H9 (cell line): ENCODE data around the gene TEX52. TPM values are rescaled to one million over a fixed set of nuclear protein-coding genes. Genes with fewer than 3 reads are reported as not detected.

Experiments
- DNase-seq: peaks from one replicate; pipeline ENCODE4 v3.0.0-alpha.2; 2017
- H2AFZ ChIP-seq: one replicate; pipeline ENCODE4 v1.6.1; 2013; ENCODE audit warnings: mild to moderate bottlenecking, low read length, control low read depth, moderate library complexity
- H2AK5ac ChIP-seq: 2 replicates; pipeline ENCODE4 v1.6.1; 2013; ENCODE audit warnings: low read length, control low read depth, mixed read lengths; ENCODE audit not compliant: insufficient read length
- H2BK120ac ChIP-seq: one replicate; pipeline ENCODE4 v1.6.1; 2013; ENCODE audit warnings: low read depth, mild to moderate bottlenecking, low read length, control low read depth, inconsistent platforms; ENCODE audit not compliant: poor library complexity, severe bottlenecking
- H2BK12ac ChIP-seq: 2 replicates; pipeline ENCODE4 v1.6.1; 2013; ENCODE audit warnings: low read length, control low read depth, mixed read lengths, low read depth; ENCODE audit not compliant: insufficient read length
- H2BK15ac ChIP-seq: 2 replicates; pipeline ENCODE4 v1.6.1; 2013; ENCODE audit warnings: low read depth, low read length, control low read depth
- H2BK20ac ChIP-seq: one replicate; pipeline ENCODE4 v1.6.1; 2013; ENCODE audit warnings: low read depth, mild to moderate bottlenecking, low read length, control low read depth, inconsistent platforms; ENCODE audit not compliant: poor library complexity, severe bottlenecking
- H2BK5ac ChIP-seq: 2 replicates; pipeline ENCODE4 v1.6.1; 2013; ENCODE audit warnings: low read length, control low read depth, mixed read lengths; ENCODE audit not compliant: insufficient read length
- H3K14ac ChIP-seq: 2 replicates; pipeline ENCODE4 v1.6.1; 2013; ENCODE audit warnings: low read length, control low read depth; ENCODE audit not compliant: insufficient read depth
- H3K18ac ChIP-seq: 2 replicates; pipeline ENCODE4 v1.6.1; 2013; ENCODE audit warnings: low read depth, mild to moderate bottlenecking, mixed read lengths, low read length, control low read depth; ENCODE audit not compliant: insufficient read length
- H3K23ac ChIP-seq: 2 replicates; pipeline ENCODE4 v1.6.1; 2013; ENCODE audit warnings: low read length, control low read depth, mixed read lengths, low read depth; ENCODE audit not compliant: insufficient read length
- H3K23me2 ChIP-seq: 2 replicates; pipeline ENCODE4 v1.6.1; 2013; ENCODE audit warnings: low read depth, mild to moderate bottlenecking, mixed read lengths, low read length, control low read depth; ENCODE audit not compliant: insufficient read length, poor library complexity, severe bottlenecking
- H3K27ac ChIP-seq: 2 replicates; pipeline ENCODE4 v1.5.1; 2013; ENCODE audit warnings: low read length, control low read depth, mixed read lengths, low read depth; ENCODE audit not compliant: insufficient read length
- H3K27me3 ChIP-seq: 2 replicates; pipeline ENCODE4 v1.6.1; 2013; ENCODE audit warnings: low read length, control low read depth, inconsistent platforms; ENCODE audit not compliant: insufficient read depth
- H3K4ac ChIP-seq: 2 replicates; pipeline ENCODE4 v1.6.1; 2013; ENCODE audit warnings: low read depth, mild to moderate bottlenecking, control low read depth, inconsistent platforms, low read length, moderate library complexity
- H3K4me1 ChIP-seq: 2 replicates; pipeline ENCODE4 v1.6.1; 2013; ENCODE audit warnings: low read length, control low read depth, inconsistent platforms; ENCODE audit not compliant: insufficient read depth
- H3K4me2 ChIP-seq: 2 replicates; pipeline ENCODE4 v1.6.1; 2013; ENCODE audit warnings: low read length, control low read depth, mixed read lengths; ENCODE audit not compliant: insufficient read length, insufficient read depth
- H3K56ac ChIP-seq: 2 replicates; pipeline ENCODE4 v1.6.1; 2013; ENCODE audit warnings: low read depth, mild to moderate bottlenecking, mixed read lengths, low read length, control low read depth; ENCODE audit not compliant: insufficient read length
- H3K79me1 ChIP-seq: 2 replicates; pipeline ENCODE4 v1.6.1; 2013; ENCODE audit warnings: low read depth, mild to moderate bottlenecking, moderate library complexity, low read length, control low read depth, inconsistent platforms; ENCODE audit not compliant: insufficient read depth, poor library complexity, severe bottlenecking
- H3K79me2 ChIP-seq: 2 replicates; pipeline ENCODE4 v1.6.1; 2013; ENCODE audit warnings: low read length, control low read depth, inconsistent platforms; ENCODE audit not compliant: insufficient read depth
- H3K9ac ChIP-seq: 2 replicates; pipeline ENCODE4 v1.6.1; 2013; ENCODE audit warnings: low read length, control low read depth, mixed read lengths; ENCODE audit not compliant: insufficient read length; ENCODE audit errors: extremely low read depth
- H3K9me3 ChIP-seq: one replicate; pipeline ENCODE4 v1.6.1; 2013; ENCODE audit warnings: low read depth, low read length, inconsistent platforms; ENCODE audit not compliant: control insufficient read depth
- H3T11ph ChIP-seq: one replicate; pipeline ENCODE4 v1.6.1; 2013; ENCODE audit warnings: mild to moderate bottlenecking, low read length, control low read depth, inconsistent platforms
- H4K20me1 ChIP-seq: one replicate; pipeline ENCODE4 v1.6.1; 2013; ENCODE audit not compliant: control insufficient read depth, insufficient read length, insufficient read depth
- H4K5ac ChIP-seq: 2 replicates; pipeline ENCODE4 v1.6.1; 2013; ENCODE audit warnings: low read depth, mild to moderate bottlenecking, mixed read lengths, low read length, control low read depth; ENCODE audit not compliant: insufficient read length
- H4K8ac ChIP-seq: replicated peaks from 2 replicates; pipeline ENCODE4 v1.6.1; 2013; ENCODE audit warnings: low read length, control low read depth, mixed read lengths, low read depth; ENCODE audit not compliant: insufficient read length
- H4K91ac ChIP-seq: 2 replicates; pipeline ENCODE4 v1.6.1; 2013; ENCODE audit warnings: low read depth, mild to moderate bottlenecking, moderate library complexity, mixed read lengths, low read length, control low read depth; ENCODE audit not compliant: insufficient read length
- H3K27ac Mint-ChIP-seq, 3 experiments: 2 replicates in 2 of 3; 3 replicates in 1 of 3; pipeline ENCODE4 v1.8.0; 2020 to 2021; ENCODE audit warnings: mixed read lengths in 3 of 3, mild to moderate bottlenecking in 1 of 3, moderate library complexity in 1 of 3
- H3K27me3 Mint-ChIP-seq: 2 replicates; pipeline ENCODE4 v1.8.0; 2021; ENCODE audit warnings: low read depth, mild to moderate bottlenecking, moderate library complexity, mixed read lengths
- H3K36me3 Mint-ChIP-seq, 3 experiments: 2 replicates in 2 of 3; 3 replicates in 1 of 3; pipeline ENCODE4 v1.8.0; 2020 to 2021; ENCODE audit warnings: low read depth in 3 of 3, mixed read lengths in 3 of 3; ENCODE audit not compliant: insufficient read depth in 1 of 3
- H3K4me1 Mint-ChIP-seq, 2 experiments: 2 replicates each; pipeline ENCODE4 v1.8.0; 2020; ENCODE audit warnings: mixed read lengths in 2 of 2
- H3K4me3 Mint-ChIP-seq, 2 experiments: 2 replicates in 1 of 2; 3 replicates in 1 of 2; pipeline ENCODE4 v1.8.0; 2020 to 2021; ENCODE audit warnings: mild to moderate bottlenecking in 2 of 2, mixed read lengths in 2 of 2, moderate library complexity in 1 of 2
- H3K9me3 Mint-ChIP-seq, 2 experiments: 2 replicates in 1 of 2; 3 replicates in 1 of 2; pipeline ENCODE4 v1.8.0; 2020; ENCODE audit warnings: mild to moderate bottlenecking in 2 of 2, mixed read lengths in 2 of 2, moderate library complexity in 1 of 2
- WGBS: extraction: QIAGEN DNeasy Blood & Tissue Kit; methylation state at CpG from one replicate; pipeline ENCODE4 v1.1.7; 2013; ENCODE audit warnings: missing lambda C conversion rate, low lambda C conversion rate, mixed read lengths; ENCODE audit not compliant: insufficient read length; ENCODE audit errors: extremely low coverage; 5-methylcytosine and 5-hydroxymethylcytosine counted together
- total RNA-seq: library from RNA; stranded (reverse); gene quantifications from 2 replicates; pipeline ENCODE4 v1.2.1, GENCODE V29; 2021
- TF ChIP-seq, protein P1 (sequence below): fragments of 200-600 bp; sonication (generic); conservative IDR thresholded peaks from 3 replicates; pipeline ENCODE4 v1.8.0; 2021; ENCODE audit warnings: antibody characterized with exemption, mild to moderate bottlenecking

The TEX52 gene
- total RNA-seq, 1 experiment from 2014 or later = 0.20 TPM

DNA sequence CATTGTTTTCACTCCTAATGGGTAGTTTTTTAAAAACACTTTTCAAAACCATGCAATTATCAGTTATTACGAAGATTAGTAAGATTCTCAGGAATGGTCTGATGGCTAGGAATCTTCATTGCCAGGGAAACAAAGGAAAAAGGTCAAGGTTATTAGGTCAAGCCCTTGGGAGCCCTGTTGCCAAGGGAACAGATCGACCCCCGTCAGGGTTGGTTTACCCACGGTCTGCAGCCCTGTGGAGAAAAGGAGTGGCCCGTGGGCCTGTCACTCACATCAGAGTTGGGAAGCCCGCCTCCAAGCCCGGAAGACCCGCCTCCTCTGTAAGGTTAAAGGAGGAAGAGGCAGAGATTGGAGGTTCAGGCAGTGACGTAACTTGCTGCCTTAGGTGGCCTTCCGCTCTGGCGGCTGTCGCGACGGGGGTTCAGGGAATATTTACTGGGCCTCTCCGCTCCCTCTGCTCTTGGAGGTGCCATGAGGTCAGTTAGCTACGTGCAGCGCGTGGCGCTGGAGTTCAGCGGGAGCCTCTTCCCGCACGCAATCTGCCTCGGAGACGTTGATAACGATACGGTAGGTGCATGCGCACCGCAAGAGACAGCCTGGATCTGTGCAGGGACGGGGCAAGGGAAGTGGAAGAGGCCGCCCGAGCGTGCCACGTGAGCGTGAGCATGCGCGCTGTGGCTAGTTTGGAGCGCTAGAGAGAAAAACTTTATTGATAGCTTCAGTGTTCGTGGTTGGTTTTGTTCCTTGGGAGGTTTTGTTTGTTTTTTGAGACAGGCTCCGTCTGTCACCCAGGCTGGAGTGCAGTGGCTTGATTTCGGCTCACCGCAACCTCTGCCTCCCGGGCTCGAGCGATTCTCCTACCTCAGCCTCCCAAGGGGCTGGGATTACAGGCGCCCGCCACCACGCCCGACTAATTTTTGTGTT, 44.3 kb downstream of the TEX52 start, which contains the start of gene ITFG2:
ITFG2 (plus strand) TSS at position 379 of the 924 bp plus-strand sequence; CDS start at position 472, 93 bp downstream.
- H2AK5ac ChIP-seq = no peak within 1 kb of the TSS
- H3K23ac ChIP-seq = no peak within 1 kb of the TSS
- Mint-ChIP-seq H3K36me3 (peaks cover 7 to 20% (median 10%) of the 10 kb centered on the region in 3 experiments; a peak in 6 of 7 replicates), H3K9me3 (no peaks in the 10 kb centered on the region; a peak in 1 of 5 replicates), H3K4me3 (peak within 1 kb of the TSS; percentile 95 to 100), H3K27me3 (no peaks in the 10 kb centered on the region; the same call in 1 of the 2 replicates), H3K27ac (peak within 1 kb of the TSS; percentile 100), H3K4me1 (peaks cover 13 to 14% of the 10 kb centered on the region in 2 experiments)
- H3T11ph ChIP-seq = no peak within 1 kb of the TSS
- no peak within 1 kb of the TSS for H2BK120ac ChIP-seq
- H4K91ac ChIP-seq = no peak within 1 kb of the TSS
- H3K27me3 ChIP-seq = no peaks in the 10 kb centered on the region
- H3K4me1 ChIP-seq = no peaks in the 10 kb centered on the region
- H3K18ac ChIP-seq = peak within 1 kb of the TSS; percentile 85
- no peaks in the 10 kb centered on the region for H3K79me2 ChIP-seq
- no peak within 1 kb of the TSS for H2BK12ac ChIP-seq
- H3K56ac ChIP-seq = no peak within 1 kb of the TSS
- H3K9me3 ChIP-seq = no peaks in the 10 kb centered on the region
- peak within 1 kb of the TSS; percentile 90 for H3K14ac ChIP-seq
- H2BK15ac ChIP-seq = no peak within 1 kb of the TSS
- no peaks in the 10 kb centered on the region for H3K79me1 ChIP-seq
- no peak within 1 kb of the TSS for H4K8ac ChIP-seq
- TF ChIP-seq, protein P1, sequence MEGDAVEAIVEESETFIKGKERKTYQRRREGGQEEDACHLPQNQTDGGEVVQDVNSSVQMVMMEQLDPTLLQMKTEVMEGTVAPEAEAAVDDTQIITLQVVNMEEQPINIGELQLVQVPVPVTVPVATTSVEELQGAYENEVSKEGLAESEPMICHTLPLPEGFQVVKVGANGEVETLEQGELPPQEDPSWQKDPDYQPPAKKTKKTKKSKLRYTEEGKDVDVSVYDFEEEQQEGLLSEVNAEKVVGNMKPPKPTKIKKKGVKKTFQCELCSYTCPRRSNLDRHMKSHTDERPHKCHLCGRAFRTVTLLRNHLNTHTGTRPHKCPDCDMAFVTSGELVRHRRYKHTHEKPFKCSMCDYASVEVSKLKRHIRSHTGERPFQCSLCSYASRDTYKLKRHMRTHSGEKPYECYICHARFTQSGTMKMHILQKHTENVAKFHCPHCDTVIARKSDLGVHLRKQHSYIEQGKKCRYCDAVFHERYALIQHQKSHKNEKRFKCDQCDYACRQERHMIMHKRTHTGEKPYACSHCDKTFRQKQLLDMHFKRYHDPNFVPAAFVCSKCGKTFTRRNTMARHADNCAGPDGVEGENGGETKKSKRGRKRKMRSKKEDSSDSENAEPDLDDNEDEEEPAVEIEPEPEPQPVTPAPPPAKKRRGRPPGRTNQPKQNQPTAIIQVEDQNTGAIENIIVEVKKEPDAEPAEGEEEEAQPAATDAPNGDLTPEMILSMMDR = no peak
- no peaks in the 10 kb centered on the region for H3K23me2 ChIP-seq
- no peak within 1 kb of the TSS for H2AFZ ChIP-seq
- H3K4ac ChIP-seq = no peak within 1 kb of the TSS
- H4K20me1 ChIP-seq = no peaks in the 10 kb centered on the region
- H2BK5ac ChIP-seq = peak within 1 kb of the TSS; percentile 65
- DNase-seq = peak; percentile 100
- H3K9ac ChIP-seq = peak within 1 kb of the TSS; percentile 85
- no CpG with 5 or more reads among the region's 48 CpGs for WGBS
- H3K27ac ChIP-seq = peak within 1 kb of the TSS; percentile 68
- no peak within 1 kb of the TSS for H2BK20ac ChIP-seq
- H4K5ac ChIP-seq = peak within 1 kb of the TSS; percentile 59
- H3K4me2 ChIP-seq = peak within 1 kb of the TSS; percentile 36
